Left ventricle myocardium inferior (tissue), 1 donor: ENCODE measurements around the gene LIMD2. TPM values are rescaled to one million over a fixed set of nuclear protein-coding genes. Genes with fewer than 3 reads are reported as not detected.

Experiments
- DNase-seq: peaks from one replicate; pipeline ENCODE4 v3.0.0-alpha.2; 2020
- H3K27ac ChIP-seq: fragments of 200-600 bp; replicated peaks from 2 replicates; pipeline ENCODE4 v1.8.0; 2021
- H3K27me3 ChIP-seq: fragments of 200-600 bp; 2 replicates; pipeline ENCODE4 v1.8.0; 2021; ENCODE audit warnings: low read depth
- H3K36me3 ChIP-seq: fragments of 200-600 bp; 2 replicates; pipeline ENCODE4 v1.8.0; 2021
- H3K4me1 ChIP-seq: fragments of 200-600 bp; 2 replicates; pipeline ENCODE4 v1.8.0; 2021
- H3K4me3 ChIP-seq: fragments of 200-600 bp; 2 replicates; pipeline ENCODE4 v1.8.0; 2021; ENCODE audit warnings: mild to moderate bottlenecking, moderate library complexity
- H3K9me3 ChIP-seq: fragments of 200-600 bp; replicated peaks from 2 replicates; pipeline ENCODE4 v1.8.0; 2021
- intact Hi-C: fragments of 100-400 bp; cut with micrococcal nuclease; formaldehyde crosslinking; loops from one replicate; pipeline ENCODE4 v1.11.0; 2022
- total RNA-seq: library from RNA; stranded (reverse); fragmentation: NEBNext Ultra II Directional; extraction: Animal tissue kit (Norgen Biotek cat#: 25700); gene quantifications from one replicate; pipeline ENCODE4 v1.2.1, GENCODE V29; 2021
- TF ChIP-seq, protein P1 (sequence below): fragments of 200-600 bp; IDR thresholded peaks from 2 replicates; pipeline ENCODE4 v1.8.0; 2021; ENCODE audit warnings: antibody characterized with exemption, mild to moderate bottlenecking, borderline replicate concordance
- donor health status: DM: no; HTN: yes; CAD: no; lungs with severe emphysema.

LIMD2 gene
- total RNA-seq, 1 donor from 2014 or later: 2.7 TPM

- no peaks in the 10 kb centered on the region for H3K9me3 ChIP-seq
- H3K4me1 ChIP-seq: peaks cover 28% of the 10 kb centered on the region
- H3K27me3 ChIP-seq: no peaks in the 10 kb centered on the region
- TF ChIP-seq, protein P1, sequence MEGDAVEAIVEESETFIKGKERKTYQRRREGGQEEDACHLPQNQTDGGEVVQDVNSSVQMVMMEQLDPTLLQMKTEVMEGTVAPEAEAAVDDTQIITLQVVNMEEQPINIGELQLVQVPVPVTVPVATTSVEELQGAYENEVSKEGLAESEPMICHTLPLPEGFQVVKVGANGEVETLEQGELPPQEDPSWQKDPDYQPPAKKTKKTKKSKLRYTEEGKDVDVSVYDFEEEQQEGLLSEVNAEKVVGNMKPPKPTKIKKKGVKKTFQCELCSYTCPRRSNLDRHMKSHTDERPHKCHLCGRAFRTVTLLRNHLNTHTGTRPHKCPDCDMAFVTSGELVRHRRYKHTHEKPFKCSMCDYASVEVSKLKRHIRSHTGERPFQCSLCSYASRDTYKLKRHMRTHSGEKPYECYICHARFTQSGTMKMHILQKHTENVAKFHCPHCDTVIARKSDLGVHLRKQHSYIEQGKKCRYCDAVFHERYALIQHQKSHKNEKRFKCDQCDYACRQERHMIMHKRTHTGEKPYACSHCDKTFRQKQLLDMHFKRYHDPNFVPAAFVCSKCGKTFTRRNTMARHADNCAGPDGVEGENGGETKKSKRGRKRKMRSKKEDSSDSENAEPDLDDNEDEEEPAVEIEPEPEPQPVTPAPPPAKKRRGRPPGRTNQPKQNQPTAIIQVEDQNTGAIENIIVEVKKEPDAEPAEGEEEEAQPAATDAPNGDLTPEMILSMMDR: no peak
- H3K4me3 ChIP-seq: no peak overlapping the region
- peaks cover 42% of the 10 kb centered on the region for H3K36me3 ChIP-seq
- intact Hi-C loops: no loop called here
- DNase-seq: no peak
- H3K27ac ChIP-seq: no peak overlapping the region
Observed at GRCh38 chr17:63647936-63648335, 52.0 kb downstream of the LIMD2 start.

DNA sequence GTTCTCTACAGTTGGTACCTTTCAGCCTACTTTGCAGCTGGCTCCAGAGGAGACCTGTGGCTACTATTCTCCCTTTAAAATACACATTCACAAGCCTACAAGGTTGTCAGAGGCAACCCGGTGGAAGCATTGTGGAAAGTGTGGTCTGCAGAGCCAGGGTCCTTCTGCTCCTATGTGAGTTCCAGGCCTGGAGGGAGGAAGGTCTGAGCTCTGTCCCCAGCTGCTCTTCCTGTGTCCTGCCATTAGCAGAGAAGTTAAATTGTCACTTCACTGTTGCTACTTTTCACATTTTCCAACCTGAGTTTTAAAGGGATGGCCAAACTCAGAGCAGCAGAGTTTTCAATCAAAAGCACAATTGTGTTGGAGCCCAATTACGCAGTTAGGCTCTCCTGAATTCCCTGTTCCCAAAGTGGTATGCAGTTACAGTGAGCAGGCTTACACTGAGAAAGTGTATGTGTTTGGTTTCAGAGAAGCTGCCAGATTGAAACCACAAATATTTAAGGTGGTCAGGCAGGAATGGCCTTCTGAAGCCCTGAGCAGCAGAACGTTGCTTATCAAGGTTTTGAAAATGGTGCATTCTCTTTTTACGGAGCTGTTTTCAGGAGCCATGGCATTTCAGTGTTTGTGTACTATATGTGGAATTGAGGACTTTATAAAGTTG is 52.7 kb downstream of the LIMD2 start:
- intact Hi-C loops: no loop called here
- Histone ChIP-seq H3K36me3 (peaks cover 40% of the 10 kb centered on the region), H3K4me3 (no peak overlapping the region), H3K9me3 (no peaks in the 10 kb centered on the region), H3K4me1 (peaks cover 22% of the 10 kb centered on the region), H3K27ac (peak overlapping the region; percentile 31), H3K27me3 (no peaks in the 10 kb centered on the region)
- no peak for DNase-seq
- TF ChIP-seq, protein P1: no peak

DNA sequence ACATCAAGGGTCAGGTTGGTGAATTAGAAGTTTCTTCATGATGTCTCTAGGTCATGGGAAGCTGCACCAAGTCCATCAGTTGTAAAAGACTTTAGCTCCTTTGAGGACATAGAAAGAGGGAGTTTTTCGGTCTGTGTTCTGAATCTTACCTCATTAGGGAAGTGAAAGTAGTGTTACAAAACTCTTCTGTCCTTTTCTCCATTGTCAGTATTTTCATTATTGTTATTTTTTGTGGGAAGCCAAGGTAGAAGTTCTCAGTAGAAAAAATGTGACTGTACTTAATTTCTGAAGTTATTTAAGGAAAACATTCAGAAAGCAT is 53.5 kb downstream of the LIMD2 start:
- peaks cover 41% of the 10 kb centered on the region for H3K36me3 ChIP-seq
- no peaks in the 10 kb centered on the region for H3K27me3 ChIP-seq
- H3K9me3 ChIP-seq: no peaks in the 10 kb centered on the region
- TF ChIP-seq, protein P1: no peak
- H3K4me3 ChIP-seq: no peak overlapping the region
- intact Hi-C loops: no loop called here
- peaks cover 28% of the 10 kb centered on the region for H3K4me1 ChIP-seq
- DNase-seq: no peak
- H3K27ac ChIP-seq: peak overlapping the region; percentile 27

Other genes with a start within 250 kb of the LIMD2 start
- gene ACE, start 223.1 kb downstream of the LIMD2 start, total RNA-seq: 6.2 TPM
- not detected for gene KCNH6, start 176.8 kb downstream of the LIMD2 start, total RNA-seq
- gene DCAF7, start 149.6 kb downstream of the LIMD2 start, total RNA-seq: 45.7 TPM
- 44.7 TPM for gene TACO1, start 99.2 kb downstream of the LIMD2 start, total RNA-seq
- gene MAP3K3, start 77.7 kb downstream of the LIMD2 start, total RNA-seq: 41.3 TPM
- 14.6 TPM for gene STRADA, start 41.7 kb upstream of the LIMD2 start, total RNA-seq
- 79.6 TPM for gene CCDC47, start 73.5 kb upstream of the LIMD2 start, total RNA-seq
- 51.7 TPM for gene DDX42, start 74.0 kb upstream of the LIMD2 start, total RNA-seq
- gene PSMC5, start 127.3 kb upstream of the LIMD2 start, total RNA-seq: 115 TPM
- 36.7 TPM for gene FTSJ3, start 127.5 kb upstream of the LIMD2 start, total RNA-seq
- 21.0 TPM for gene SMARCD2, start 142.6 kb upstream of the LIMD2 start, total RNA-seq
- not detected for gene CSH2, start 173.6 kb upstream of the LIMD2 start, total RNA-seq
- gene GH2, start 181.8 kb upstream of the LIMD2 start, total RNA-seq: not detected
- gene CSH1, start 196.4 kb upstream of the LIMD2 start, total RNA-seq: not detected
- gene CSHL1, start 211.1 kb upstream of the LIMD2 start, total RNA-seq: not detected
- gene GH1, start 218.7 kb upstream of the LIMD2 start, total RNA-seq: not detected
- 4.6 TPM for gene CD79B, start 232.2 kb upstream of the LIMD2 start, total RNA-seq